A549 (cell line): ENCODE results near the gene CEP97.
"Not testable (repeated sequence)": the region's sequence is repeated elsewhere in the genome, so short reads cannot be mapped to it uniquely, and the experiment has no call there.

Experiments
- BHLHE40 ChIP-seq: IDR thresholded peaks from 2 replicates; pipeline ENCODE4 v1.6.1; 2012; ENCODE audit warnings: low read depth, low read length, inconsistent platforms
- CTCF ChIP-seq: fragments of >200 bp; sonication (Bioruptor Twin); formaldehyde crosslinking; IDR thresholded peaks from 3 replicates; pipeline ENCODE4 v1.5.1; 2016
- RAD21 ChIP-seq, 2 experiments: fragments of >200 bp in 1 of 2; sonication (Bioruptor Twin) in 1 of 2; formaldehyde crosslinking in 1 of 2; IDR thresholded peaks in 1 of 2; conservative IDR thresholded peaks in 1 of 2; 2 replicates in 1 of 2; 3 replicates in 1 of 2; pipeline ENCODE4 v1.6.1; 2012 to 2018; ENCODE audit warnings: inconsistent platforms in 1 of 2
- TF ChIP-seq, protein P1 (sequence below): IDR thresholded peaks from 2 replicates; pipeline ENCODE4 v1.6.1; 2012
- TF ChIP-seq, protein P2 (sequence below): fragments of 450-650 bp; IDR thresholded peaks from 2 replicates; pipeline ENCODE4 v1.6.1; 2014; ENCODE audit warnings: antibody characterized with exemption

DNA sequence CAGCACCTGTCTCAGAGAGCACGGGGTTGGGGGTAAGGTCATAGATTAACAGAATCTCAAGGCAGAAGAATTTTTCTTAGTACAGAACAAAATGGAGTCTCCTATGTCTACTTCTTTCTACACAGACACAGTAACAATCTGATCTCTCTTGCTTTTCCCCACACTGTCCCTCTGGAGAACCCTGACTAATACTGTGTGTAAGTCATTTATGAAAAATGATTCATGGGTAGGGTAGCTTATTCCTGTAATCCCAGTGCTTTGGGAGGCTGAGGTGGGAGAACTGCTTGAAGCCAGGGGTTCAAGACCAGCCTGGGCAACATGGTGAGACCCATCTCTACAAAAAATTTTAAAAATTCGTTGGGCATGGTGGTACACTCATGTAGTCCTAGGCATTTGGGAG lies 19.8 kb upstream of the CEP97 start:
- TF ChIP-seq, protein P1, sequence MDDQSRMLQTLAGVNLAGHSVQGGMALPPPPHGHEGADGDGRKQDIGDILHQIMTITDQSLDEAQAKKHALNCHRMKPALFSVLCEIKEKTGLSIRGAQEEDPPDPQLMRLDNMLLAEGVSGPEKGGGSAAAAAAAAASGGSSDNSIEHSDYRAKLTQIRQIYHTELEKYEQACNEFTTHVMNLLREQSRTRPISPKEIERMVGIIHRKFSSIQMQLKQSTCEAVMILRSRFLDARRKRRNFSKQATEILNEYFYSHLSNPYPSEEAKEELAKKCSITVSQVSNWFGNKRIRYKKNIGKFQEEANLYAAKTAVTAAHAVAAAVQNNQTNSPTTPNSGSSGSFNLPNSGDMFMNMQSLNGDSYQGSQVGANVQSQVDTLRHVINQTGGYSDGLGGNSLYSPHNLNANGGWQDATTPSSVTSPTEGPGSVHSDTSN = not testable (repeated sequence)
- TF ChIP-seq RAD21 (conservative IDR thresholded peaks at IDR 0.05 in 1 of 2, IDR thresholded peaks at IDR 0.05 in 1 of 2); CTCF; BHLHE40: not testable (repeated sequence)
- TF ChIP-seq, protein P2, sequence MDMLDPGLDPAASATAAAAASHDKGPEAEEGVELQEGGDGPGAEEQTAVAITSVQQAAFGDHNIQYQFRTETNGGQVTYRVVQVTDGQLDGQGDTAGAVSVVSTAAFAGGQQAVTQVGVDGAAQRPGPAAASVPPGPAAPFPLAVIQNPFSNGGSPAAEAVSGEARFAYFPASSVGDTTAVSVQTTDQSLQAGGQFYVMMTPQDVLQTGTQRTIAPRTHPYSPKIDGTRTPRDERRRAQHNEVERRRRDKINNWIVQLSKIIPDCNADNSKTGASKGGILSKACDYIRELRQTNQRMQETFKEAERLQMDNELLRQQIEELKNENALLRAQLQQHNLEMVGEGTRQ = not testable (repeated sequence)
